Measurements from ENCODE around the gene CCK.
A peak's percentile ranks its signal among the peaks of the same experiment; 100 is the strongest.
"Not testable (repeated sequence)": the region's sequence is repeated elsewhere in the genome, so short reads cannot be mapped to it uniquely, and the experiment has no call there.

Gene CCK, protein sequence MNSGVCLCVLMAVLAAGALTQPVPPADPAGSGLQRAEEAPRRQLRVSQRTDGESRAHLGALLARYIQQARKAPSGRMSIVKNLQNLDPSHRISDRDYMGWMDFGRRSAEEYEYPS

DNA sequence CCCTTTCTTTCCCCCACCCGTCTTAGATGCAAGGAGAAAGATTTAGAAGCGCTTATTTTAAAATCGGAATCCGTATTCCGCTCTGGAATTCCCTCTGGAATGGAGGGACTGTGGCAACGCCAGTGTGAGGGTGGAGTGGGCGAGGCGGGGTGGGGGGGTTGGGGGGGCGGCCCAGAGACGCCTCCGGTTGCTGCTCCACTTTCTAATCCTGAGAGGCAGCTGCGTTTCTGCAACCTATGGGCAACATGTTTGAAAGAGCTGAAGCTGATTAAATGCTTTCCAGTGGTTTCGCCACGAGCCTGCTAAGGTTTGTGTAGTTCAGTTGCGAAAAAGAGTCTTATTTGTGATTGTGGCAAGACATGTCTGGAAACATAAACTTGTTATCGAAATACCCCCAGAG is at the start of gene CCK:
TSS of gene CCK (minus strand) at position 101 of the 400 bp plus-strand sequence. CDS start 2,555 bp downstream, outside the sequence.
- no peak for DNase-seq (ENCODE audit: low spot score)

DNA sequence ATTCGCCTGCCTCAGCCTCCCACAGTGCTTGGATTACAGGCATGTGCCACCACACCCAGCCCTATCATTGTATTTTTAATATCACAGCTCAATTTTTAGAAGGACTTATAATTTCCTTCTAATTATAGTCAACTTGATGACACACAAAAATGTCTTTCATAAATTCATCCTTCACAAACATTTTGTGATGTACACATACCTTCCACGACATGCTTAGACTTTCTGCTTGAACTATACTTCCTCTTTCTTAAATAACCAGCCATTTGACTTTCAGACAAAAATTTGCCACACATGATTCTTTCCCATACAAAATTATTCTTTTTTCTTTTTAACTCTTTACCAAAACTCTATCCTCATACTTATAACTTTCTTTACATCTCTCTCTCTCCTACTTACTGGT is 48.4 kb upstream of the CCK start:
- DNase-seq (ENCODE audit: low spot score), result no peak

DNA sequence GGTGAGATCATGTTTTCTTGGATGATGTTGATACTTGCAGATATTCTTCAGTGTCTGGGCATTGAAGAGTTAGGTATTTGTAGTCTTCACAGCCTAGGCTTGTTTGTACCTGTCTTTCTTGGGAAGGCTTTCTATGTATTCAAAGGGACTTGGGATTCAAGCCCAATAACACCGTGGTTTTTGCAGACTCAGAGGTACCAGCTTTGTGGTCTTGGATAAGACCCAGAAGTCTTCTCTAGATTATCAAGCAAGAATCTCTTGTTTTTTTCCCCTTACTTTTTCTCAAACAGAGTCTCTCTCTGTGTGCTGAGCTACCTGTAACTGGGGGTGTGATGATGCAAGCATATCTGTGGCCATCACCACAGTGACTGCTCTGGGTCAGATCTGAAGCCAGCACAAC is 42.7 kb upstream of the CCK start:
- no peak for DNase-seq (ENCODE audit: low spot score)

GRCh38 chr3:42306499-42306898 is 40.5 kb upstream of the CCK start:
- no peak for DNase-seq (ENCODE audit: low spot score)

GRCh38 chr3:42302924-42303634 is 37.1 kb upstream of the CCK start:
- no peak for DNase-seq (ENCODE audit: low spot score)

DNA sequence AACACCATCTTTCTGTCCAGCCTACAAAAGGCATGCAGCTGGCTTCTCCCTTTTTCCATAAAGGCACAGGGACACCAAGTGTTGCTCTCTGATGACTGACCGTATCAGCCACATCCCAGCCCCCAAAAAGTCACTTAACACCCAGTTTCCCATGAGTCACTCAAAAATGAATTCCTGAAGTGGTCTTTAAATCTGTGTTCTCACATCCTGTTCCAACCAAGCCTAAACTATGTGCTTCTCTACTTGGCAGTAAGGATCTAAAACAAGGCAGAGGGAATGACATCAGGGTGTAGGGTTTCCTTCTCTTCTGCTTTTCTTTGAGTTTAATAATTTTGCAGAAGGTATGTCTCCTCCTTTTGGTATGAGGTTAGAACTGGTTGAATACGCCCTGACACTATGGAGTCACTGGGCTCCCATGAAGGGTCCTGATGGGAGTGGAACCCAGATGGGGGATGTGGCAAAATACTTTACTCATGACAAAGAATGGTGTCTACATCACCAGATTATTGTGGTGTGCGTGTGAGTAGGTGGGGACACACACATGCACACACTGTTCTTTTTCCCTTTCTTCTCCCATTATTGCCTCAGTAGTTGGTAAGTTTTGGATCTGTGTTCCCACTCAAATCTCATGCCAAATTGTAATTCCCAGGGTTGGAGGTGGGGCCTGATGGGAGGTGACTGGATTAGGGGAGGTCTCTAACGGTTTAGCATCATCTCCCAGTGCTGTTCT is 35.6 kb upstream of the CCK start:
- DNase-seq (ENCODE audit: low spot score), result no peak

GRCh38 chr3:42300778-42301177 is 34.8 kb upstream of the CCK start:
- DNase-seq (ENCODE audit: low spot score), result no peak

DNA sequence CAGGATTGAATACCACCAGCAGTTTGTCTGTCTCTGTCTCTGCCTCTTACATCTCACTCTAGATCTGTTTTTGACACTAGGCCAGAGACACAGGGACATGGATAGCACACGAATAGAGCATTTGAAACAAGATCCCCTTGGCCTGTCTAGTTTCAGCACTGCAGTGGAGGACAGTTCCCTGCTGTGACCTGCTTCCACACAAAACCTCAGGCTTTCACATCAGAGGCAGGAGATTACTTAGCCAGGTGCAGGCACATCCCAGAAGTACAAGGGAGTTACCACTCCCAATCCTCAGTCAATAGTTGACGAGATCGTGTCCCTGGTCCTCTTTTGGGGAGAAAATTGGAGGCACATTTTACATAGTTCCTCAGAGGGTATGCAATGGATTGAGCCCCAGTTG is 34.0 kb upstream of the CCK start:
- DNase-seq (ENCODE audit: low spot score), result peak; percentile 67

GRCh38 chr3:42298259-42298658 is 32.3 kb upstream of the CCK start:
- no peak for DNase-seq (ENCODE audit: low spot score)

DNA sequence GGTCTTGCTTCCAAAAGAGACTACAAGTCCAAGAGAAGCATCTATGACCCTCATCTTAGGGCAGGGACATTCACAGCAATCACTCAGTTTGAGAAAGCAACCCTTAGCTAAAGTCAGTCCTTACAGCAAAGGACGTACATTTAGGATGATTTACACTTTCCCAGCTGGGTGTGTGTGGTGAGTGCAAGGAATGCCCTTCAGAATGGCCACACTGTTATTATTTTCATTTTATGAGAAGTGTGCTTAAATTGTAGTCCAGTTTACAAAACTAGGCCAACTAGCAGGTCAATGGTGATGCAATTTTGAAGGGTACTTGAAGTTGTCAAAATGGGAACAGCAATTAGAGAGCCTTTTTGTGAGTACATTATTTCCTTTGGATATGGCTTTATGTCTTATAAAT is 26.0 kb upstream of the CCK start:
- no peak for DNase-seq (ENCODE audit: low spot score)

GRCh38 chr3:42290966-42291714 is 25.2 kb upstream of the CCK start:
- no peak for DNase-seq (ENCODE audit: low spot score)

DNA sequence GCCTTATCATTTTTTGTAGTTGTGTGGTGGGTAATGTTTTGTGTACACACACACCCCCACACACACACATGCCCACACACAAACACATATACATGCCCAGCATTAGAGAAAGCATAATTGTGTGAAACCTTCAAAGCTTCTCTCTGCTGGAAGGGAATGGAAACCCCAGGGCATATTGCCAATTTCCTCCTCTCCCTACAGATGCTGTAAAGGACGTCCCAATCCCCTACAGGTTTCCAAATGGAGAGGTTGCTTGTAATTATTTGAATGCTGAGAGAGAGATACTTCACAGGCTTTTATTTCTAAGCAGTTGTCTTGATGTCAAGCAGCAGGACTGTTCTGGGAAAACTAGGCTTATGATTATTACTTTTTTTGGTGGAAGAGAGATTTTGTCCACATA is 23.0 kb upstream of the CCK start:
- DNase-seq (ENCODE audit: low spot score), result no peak

- DNase-seq (ENCODE audit: low spot score), result no peak
These were observed 22.4 kb upstream of the CCK start for GRCh38 chr3:42288385-42288784.

- not testable (repeated sequence) for DNase-seq (ENCODE audit: low spot score)
These were observed 21.4 kb upstream of the CCK start for GRCh38 chr3:42287423-42287822.

- DNase-seq (ENCODE audit: low spot score), result no peak
These were observed 11.7 kb upstream of the CCK start for GRCh38 chr3:42277676-42278075.

GRCh38 chr3:42276141-42277132 is 10.5 kb upstream of the CCK start:
- no peak for DNase-seq (ENCODE audit: low spot score)

- no peak for DNase-seq (ENCODE audit: low spot score)
These were observed 9.2 kb upstream of the CCK start for GRCh38 chr3:42275217-42275616.

DNA sequence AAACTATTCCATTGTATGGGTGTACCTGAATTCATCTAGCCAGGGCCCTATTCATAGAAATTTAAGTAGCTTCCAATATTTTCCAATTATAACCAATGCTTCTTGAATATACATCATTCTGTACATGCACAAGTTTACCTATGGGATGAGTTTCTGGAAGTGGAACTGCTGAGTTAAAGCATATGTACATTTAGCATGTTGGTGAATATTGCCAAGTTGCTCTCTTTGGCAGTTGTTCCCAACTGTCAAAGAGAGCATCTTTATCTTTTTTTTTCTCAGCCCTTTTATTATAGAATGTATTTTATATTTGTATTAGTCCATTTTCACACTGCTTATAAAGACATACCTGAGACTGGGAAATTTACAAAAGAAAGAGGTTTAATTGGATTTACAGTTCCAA is 8.3 kb upstream of the CCK start:
- no peak for DNase-seq (ENCODE audit: low spot score)

DNA sequence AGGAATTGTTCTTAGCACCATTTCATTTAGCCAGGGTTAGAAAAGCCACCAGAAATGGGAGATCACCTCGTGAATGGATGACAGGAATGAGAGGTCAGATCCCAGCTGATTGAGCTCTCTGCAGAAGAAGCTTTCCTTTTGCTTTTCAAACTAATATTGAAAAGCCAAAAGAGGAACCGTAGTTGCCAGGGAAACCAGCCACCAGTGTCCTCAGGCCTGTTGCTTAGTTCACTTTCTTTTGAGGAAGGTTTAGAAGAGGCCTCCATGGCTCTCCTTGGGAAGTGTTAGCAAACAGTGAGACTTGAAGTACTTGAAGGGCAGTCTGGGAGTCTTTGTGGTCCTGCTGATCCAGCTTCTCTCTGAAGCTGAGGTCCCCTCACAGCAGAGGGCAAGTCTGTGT is 7.4 kb upstream of the CCK start:
- no peak for DNase-seq (ENCODE audit: low spot score)

DNA sequence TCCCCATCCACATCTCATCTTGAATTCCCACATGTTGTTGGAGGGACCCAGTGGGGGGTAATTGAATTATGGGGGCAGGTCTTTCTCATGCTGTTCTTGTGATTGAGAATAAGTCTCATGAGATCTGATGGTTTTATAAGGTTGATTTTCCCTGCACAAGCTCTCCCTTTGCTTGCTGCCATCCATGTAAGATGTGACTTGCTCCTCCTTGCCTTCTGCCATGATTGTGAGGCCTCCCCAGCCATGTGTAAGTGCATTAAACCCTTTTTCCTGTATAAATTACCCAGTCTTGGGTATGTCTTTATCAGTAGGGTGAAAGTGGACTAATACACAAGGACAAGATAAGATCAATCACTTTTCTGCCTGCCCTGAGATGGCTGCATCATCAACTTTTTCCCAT is 5.8 kb upstream of the CCK start:
- DNase-seq (ENCODE audit: low spot score), result no peak

DNA sequence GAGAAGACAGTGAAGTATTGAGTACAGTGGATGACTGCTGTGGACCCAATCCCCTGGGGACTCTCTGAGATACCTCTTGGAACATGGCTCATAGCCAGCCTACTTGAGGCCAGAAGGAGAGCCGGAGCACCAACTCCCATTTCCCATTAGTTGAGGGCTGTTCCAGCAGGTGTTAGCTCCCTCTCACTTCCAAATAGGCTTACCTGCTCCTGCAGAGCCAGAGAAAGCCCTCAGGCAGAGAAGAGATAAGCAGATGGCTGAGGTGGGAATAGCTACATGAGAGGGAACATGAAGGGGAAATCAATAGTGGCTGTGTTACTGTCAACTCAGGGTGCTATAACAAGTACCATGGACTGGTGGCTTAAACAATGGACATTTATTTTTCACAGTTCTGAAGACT is 4.6 kb upstream of the CCK start:
- DNase-seq (ENCODE audit: low spot score), result no peak

GRCh38 chr3:42269647-42270046 is 3.7 kb upstream of the CCK start:
- no peak for DNase-seq (ENCODE audit: low spot score)
